Endodermal cell (in vitro differentiated cells): ENCODE results near the gene UNC13B. TPM values are rescaled to one million over a fixed set of nuclear protein-coding genes. Genes with fewer than 3 reads are reported as not detected.

Source experiments
- DNase-seq: peaks from one replicate; pipeline ENCODE4 v3.0.0-alpha.2; 2017
- H3K27ac ChIP-seq: 2 replicates; pipeline ENCODE4 v1.5.1; 2013; ENCODE audit warnings: mild to moderate bottlenecking, low read depth, low read length, moderate library complexity
- H3K27me3 ChIP-seq: 2 replicates; pipeline ENCODE4 v1.6.1; 2013; ENCODE audit warnings: mild to moderate bottlenecking, low read length, moderate library complexity; ENCODE audit not compliant: insufficient read depth, control insufficient read depth, poor library complexity, severe bottlenecking
- H3K36me3 ChIP-seq: 2 replicates; pipeline ENCODE4 v1.7.0; 2013; ENCODE audit warnings: mild to moderate bottlenecking, low read length, moderate library complexity; ENCODE audit not compliant: control insufficient read depth, insufficient read depth
- H3K4me1 ChIP-seq: one replicate; pipeline ENCODE4 v1.7.0; 2013; ENCODE audit warnings: low read length; ENCODE audit not compliant: control insufficient read depth, insufficient read depth
- H3K4me3 ChIP-seq: 2 replicates; pipeline ENCODE4 v1.5.1; 2013; ENCODE audit warnings: mild to moderate bottlenecking, low read length, moderate library complexity
- H3K9ac ChIP-seq: 2 replicates; pipeline ENCODE4 v1.6.1; 2013; ENCODE audit warnings: mild to moderate bottlenecking, low read length, moderate library complexity; ENCODE audit not compliant: poor library complexity, severe bottlenecking; ENCODE audit errors: extremely low read depth
- H3K9me3 ChIP-seq: 2 replicates; pipeline ENCODE4 v1.6.1; 2013; ENCODE audit warnings: mild to moderate bottlenecking, low read length, moderate library complexity; ENCODE audit not compliant: control insufficient read depth
- H3K27ac Mint-ChIP-seq: 2 replicates; pipeline ENCODE4 v1.8.0; 2020; ENCODE audit warnings: mixed read lengths
- H3K27me3 Mint-ChIP-seq: 2 replicates; pipeline ENCODE4 v1.8.0; 2021; ENCODE audit warnings: mild to moderate bottlenecking, mixed read lengths; ENCODE audit not compliant: insufficient read depth
- H3K36me3 Mint-ChIP-seq: 2 replicates; pipeline ENCODE4 v1.8.0; 2020; ENCODE audit warnings: low read depth, mixed read lengths
- H3K4me1 Mint-ChIP-seq: 2 replicates; pipeline ENCODE4 v1.8.0; 2020; ENCODE audit warnings: mixed read lengths
- H3K4me3 Mint-ChIP-seq: 2 replicates; pipeline ENCODE4 v1.8.0; 2020; ENCODE audit warnings: mild to moderate bottlenecking, moderate library complexity, mixed read lengths
- H3K9me3 Mint-ChIP-seq: 2 replicates; pipeline ENCODE4 v1.8.0; 2020; ENCODE audit warnings: mild to moderate bottlenecking, mixed read lengths
- WGBS, 2 experiments: methylation state at CpG; one replicate each; pipeline versions ENCODE4 v1.1.5 to v1.1.7; 2013; ENCODE audit warnings: missing lambda C conversion rate in 2 of 2, mixed read lengths in 1 of 2; ENCODE audit not compliant: insufficient coverage in 1 of 2, insufficient read length in 1 of 2; 5-methylcytosine and 5-hydroxymethylcytosine counted together
- total RNA-seq, 2 donors: library from RNA; stranded (reverse); fragmentation: NEBNext Ultra II Directional in 1 of 2; extraction: Animal tissue kit (Norgen Biotek cat#: 25700) in 1 of 2; gene quantifications; 2 replicates in 1 of 2; 3 replicates in 1 of 2; pipeline ENCODE4 v1.2.1, GENCODE V29; 2021
- TF ChIP-seq, protein P1 (sequence below): fragments of 200-600 bp; sonication (generic); conservative IDR thresholded peaks from 2 replicates; pipeline ENCODE4 v1.5.0; 2021; ENCODE audit warnings: antibody characterized with exemption, mild to moderate bottlenecking

The UNC13B gene
- total RNA-seq, 2 donors from 2014 or later, result 53.9 to 57.2 TPM

DNA sequence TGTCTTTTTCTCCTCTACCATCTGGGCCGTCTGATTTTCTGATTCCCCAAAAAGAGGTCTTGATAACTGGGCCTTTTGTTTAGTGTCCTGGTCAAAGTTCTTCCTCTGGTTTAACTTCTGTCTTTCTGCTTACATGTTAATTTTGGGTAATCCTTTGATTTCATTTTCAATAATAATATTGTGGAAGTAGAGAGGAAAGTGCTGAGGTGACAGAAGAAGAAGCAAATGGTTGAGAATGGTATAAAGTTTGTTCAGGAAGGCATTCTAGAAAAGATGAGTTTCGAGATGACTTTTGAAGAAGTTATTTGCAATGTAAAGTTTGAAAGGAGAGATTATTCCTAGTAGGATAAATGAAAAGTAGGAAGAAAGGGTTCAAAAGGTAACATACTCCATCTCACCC, 118.1 kb downstream of the UNC13B start:
- H3K36me3 Mint-ChIP-seq, result no peaks in the 10 kb centered on the region
- Histone ChIP-seq H3K27ac (no peak overlapping the region), H3K9ac (no peak overlapping the region), H3K36me3 (no peaks in the 10 kb centered on the region), H3K27me3 (no peaks in the 10 kb centered on the region), H3K9me3 (no peaks in the 10 kb centered on the region), H3K4me3 (no peak overlapping the region), H3K4me1 (no peaks in the 10 kb centered on the region)
- no peak overlapping the region for H3K4me3 Mint-ChIP-seq
- no peaks in the 10 kb centered on the region for H3K4me1 Mint-ChIP-seq
- no peak overlapping the region for H3K27ac Mint-ChIP-seq
- no peaks in the 10 kb centered on the region for H3K27me3 Mint-ChIP-seq
- no peak for DNase-seq
- 96 to 100% methylated on average over 1 to 2 of the region's 2 CpGs for WGBS, 2 experiments
- H3K9me3 Mint-ChIP-seq, result no peaks in the 10 kb centered on the region
- TF ChIP-seq, protein P1, sequence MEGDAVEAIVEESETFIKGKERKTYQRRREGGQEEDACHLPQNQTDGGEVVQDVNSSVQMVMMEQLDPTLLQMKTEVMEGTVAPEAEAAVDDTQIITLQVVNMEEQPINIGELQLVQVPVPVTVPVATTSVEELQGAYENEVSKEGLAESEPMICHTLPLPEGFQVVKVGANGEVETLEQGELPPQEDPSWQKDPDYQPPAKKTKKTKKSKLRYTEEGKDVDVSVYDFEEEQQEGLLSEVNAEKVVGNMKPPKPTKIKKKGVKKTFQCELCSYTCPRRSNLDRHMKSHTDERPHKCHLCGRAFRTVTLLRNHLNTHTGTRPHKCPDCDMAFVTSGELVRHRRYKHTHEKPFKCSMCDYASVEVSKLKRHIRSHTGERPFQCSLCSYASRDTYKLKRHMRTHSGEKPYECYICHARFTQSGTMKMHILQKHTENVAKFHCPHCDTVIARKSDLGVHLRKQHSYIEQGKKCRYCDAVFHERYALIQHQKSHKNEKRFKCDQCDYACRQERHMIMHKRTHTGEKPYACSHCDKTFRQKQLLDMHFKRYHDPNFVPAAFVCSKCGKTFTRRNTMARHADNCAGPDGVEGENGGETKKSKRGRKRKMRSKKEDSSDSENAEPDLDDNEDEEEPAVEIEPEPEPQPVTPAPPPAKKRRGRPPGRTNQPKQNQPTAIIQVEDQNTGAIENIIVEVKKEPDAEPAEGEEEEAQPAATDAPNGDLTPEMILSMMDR, result no peak

DNA sequence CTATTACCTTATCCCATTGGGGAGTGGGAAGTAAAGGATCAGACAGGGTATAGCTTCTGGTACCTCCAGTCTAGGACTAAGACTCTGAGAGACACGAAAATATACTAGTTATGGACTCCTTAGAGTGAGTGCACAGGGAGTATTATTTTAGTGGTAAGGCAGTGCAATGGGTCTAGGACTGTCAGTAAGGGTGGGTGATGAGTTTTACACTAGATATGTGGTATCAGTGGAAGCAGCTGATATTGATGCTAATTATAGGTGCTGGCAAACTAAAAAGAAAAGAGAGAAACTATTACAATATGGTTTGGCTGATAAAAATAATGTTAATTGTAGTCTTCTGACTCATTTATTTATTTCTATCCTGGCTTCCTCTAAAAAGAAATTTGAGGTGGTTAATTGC, 118.6 kb downstream of the UNC13B start:
- 89% methylated on average over 1 of the region's 1 CpG for WGBS, 2 experiments
- Mint-ChIP-seq H3K36me3 (no peaks in the 10 kb centered on the region), H3K27ac (no peak overlapping the region), H3K4me3 (no peak overlapping the region), H3K9me3 (no peaks in the 10 kb centered on the region), H3K4me1 (no peaks in the 10 kb centered on the region), H3K27me3 (no peaks in the 10 kb centered on the region)
- no peak for DNase-seq
- H3K9ac ChIP-seq, result no peak overlapping the region
- no peak overlapping the region for H3K4me3 ChIP-seq
- no peaks in the 10 kb centered on the region for H3K4me1 ChIP-seq
- no peak overlapping the region for H3K27ac ChIP-seq
- TF ChIP-seq, protein P1, result no peak
- no peaks in the 10 kb centered on the region for H3K36me3 ChIP-seq
- no peaks in the 10 kb centered on the region for H3K27me3 ChIP-seq
- H3K9me3 ChIP-seq, result no peaks in the 10 kb centered on the region

DNA sequence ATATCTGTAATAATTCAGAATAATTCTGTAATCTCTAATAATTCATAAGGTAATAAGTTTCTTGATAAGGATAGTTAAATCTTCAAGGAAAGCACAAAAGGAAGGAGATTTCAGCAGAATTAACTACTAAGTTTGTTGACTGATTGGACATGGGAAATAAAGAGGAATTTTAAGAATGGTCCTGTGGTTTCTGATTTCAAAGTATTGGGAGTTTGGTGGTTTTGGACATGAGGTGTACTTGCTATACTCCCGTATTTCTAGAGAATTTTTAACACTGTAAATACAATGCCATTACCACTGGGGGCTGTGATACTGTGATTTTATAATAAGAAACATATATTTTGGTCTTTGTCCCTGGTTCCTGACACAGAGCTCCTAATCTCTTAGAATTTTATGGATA, 123.9 kb downstream of the UNC13B start:
- no peaks in the 10 kb centered on the region for H3K4me1 ChIP-seq
- DNase-seq, result no peak
- H3K4me3 ChIP-seq, result no peak overlapping the region
- TF ChIP-seq, protein P1, result no peak
- H3K4me3 Mint-ChIP-seq, result no peak overlapping the region
- H3K9me3 ChIP-seq, result no peaks in the 10 kb centered on the region
- no peaks in the 10 kb centered on the region for H3K9me3 Mint-ChIP-seq
- no peaks in the 10 kb centered on the region for H3K4me1 Mint-ChIP-seq
- peaks cover 3% of the 10 kb centered on the region for H3K36me3 Mint-ChIP-seq
- H3K9ac ChIP-seq, result no peak overlapping the region
- WGBS, 2 experiments, result no CpG with 5 or more reads among the region's 1 CpG
- no peaks in the 10 kb centered on the region for H3K27me3 ChIP-seq
- H3K36me3 ChIP-seq, result no peaks in the 10 kb centered on the region
- H3K27me3 Mint-ChIP-seq, result no peaks in the 10 kb centered on the region
- H3K27ac Mint-ChIP-seq, result no peak overlapping the region
- H3K27ac ChIP-seq, result no peak overlapping the region
